GM23338 (cell line): ENCODE measurements around the gene IL31. TPM values are rescaled to one million over a fixed set of nuclear protein-coding genes. Genes with fewer than 3 reads are reported as not detected.

Experiments used
- ATAC-seq: fragments of 200-7000 bp; cut with Tn5 transposase; 3 replicates; pipeline ENCODE4 v1.9.1; 2020
- DNase-seq: peaks from one replicate; pipeline ENCODE4 v3.0.0-alpha.2; 2015; ENCODE audit warnings: low spot score
- H2AFZ ChIP-seq: fragments of 200-600 bp; sonication (generic); 2 replicates; pipeline ENCODE4 v1.8.0; 2016; ENCODE audit warnings: antibody characterized with exemption, mild to moderate bottlenecking, moderate library complexity
- H3F3A ChIP-seq: fragments of 200-600 bp; sonication (generic); replicated peaks from 2 replicates; pipeline ENCODE4 v1.8.0; 2017; ENCODE audit warnings: antibody characterized with exemption, mixed run types, low read depth
- H3K27ac ChIP-seq: fragments of 200-600 bp; sonication (generic); 2 replicates; pipeline ENCODE4 v1.6.1; 2016; ENCODE audit warnings: low read depth
- H3K27me3 ChIP-seq: fragments of 200-600 bp; sonication (generic); 2 replicates; pipeline ENCODE4 v1.8.0; 2016; ENCODE audit warnings: mild to moderate bottlenecking, mixed run types, moderate library complexity; ENCODE audit not compliant: insufficient read depth
- H3K36me3 ChIP-seq: fragments of 200-600 bp; sonication (generic); 2 replicates; pipeline ENCODE4 v1.8.0; 2016; ENCODE audit warnings: mild to moderate bottlenecking; ENCODE audit not compliant: insufficient read depth
- H3K4me1 ChIP-seq: fragments of 200-600 bp; sonication (generic); 2 replicates; pipeline ENCODE4 v1.8.0; 2016; ENCODE audit warnings: mild to moderate bottlenecking, moderate library complexity; ENCODE audit not compliant: insufficient read depth
- H3K4me2 ChIP-seq: fragments of 200-600 bp; sonication (generic); 2 replicates; pipeline ENCODE4 v1.7.1; 2017; ENCODE audit warnings: mixed run types
- H3K4me3 ChIP-seq: fragments of 200-600 bp; sonication (generic); 2 replicates; pipeline ENCODE4 v1.6.1; 2016; ENCODE audit warnings: mixed run types
- H3K79me2 ChIP-seq: fragments of 200-600 bp; sonication (generic); replicated peaks from 2 replicates; pipeline ENCODE4 v1.8.0; 2017; ENCODE audit warnings: mild to moderate bottlenecking; ENCODE audit not compliant: insufficient read depth
- H3K9me2 ChIP-seq: fragments of 200-600 bp; sonication (generic); 2 replicates; pipeline ENCODE4 v1.8.0; 2017; ENCODE audit not compliant: insufficient read depth
- H4K20me1 ChIP-seq: fragments of 200-600 bp; sonication (generic); replicated peaks from 2 replicates; pipeline ENCODE4 v1.8.0; 2017; ENCODE audit warnings: mild to moderate bottlenecking; ENCODE audit not compliant: insufficient read depth
- H3K27ac Mint-ChIP-seq: 2 replicates; pipeline ENCODE4 v1.8.0; 2020; ENCODE audit warnings: inconsistent platforms, mild to moderate bottlenecking, moderate library complexity, mixed read lengths
- H3K27me3 Mint-ChIP-seq: 3 replicates; pipeline ENCODE4 v1.8.0; 2022; ENCODE audit warnings: low read depth, mild to moderate bottlenecking, moderate library complexity, mixed read lengths, inconsistent platforms; ENCODE audit not compliant: insufficient read depth, poor library complexity
- H3K36me3 Mint-ChIP-seq: 3 replicates; pipeline ENCODE4 v1.8.0; 2021; ENCODE audit warnings: low read depth, mild to moderate bottlenecking, inconsistent platforms, moderate library complexity, mixed read lengths
- H3K4me1 Mint-ChIP-seq: 3 replicates; pipeline ENCODE4 v1.8.0; 2020; ENCODE audit warnings: mild to moderate bottlenecking, inconsistent platforms, mixed read lengths
- H3K4me3 Mint-ChIP-seq: 3 replicates; pipeline ENCODE4 v1.8.0; 2021; ENCODE audit warnings: moderate library complexity, mild to moderate bottlenecking, inconsistent platforms, mixed read lengths
- H3K9me3 Mint-ChIP-seq: 3 replicates; pipeline ENCODE4 v1.8.0; 2020; ENCODE audit warnings: moderate library complexity, mild to moderate bottlenecking, inconsistent platforms, mixed read lengths
- CREB1 ChIP-seq: fragments of 250-450 bp; sonication (Bioruptor Pico); IDR thresholded peaks from 2 replicates; pipeline ENCODE4 v1.5.0; 2020; ENCODE audit warnings: low read depth, mild to moderate bottlenecking, moderate library complexity
- EZH2phosphoT487 ChIP-seq: fragments of 200-600 bp; sonication (generic); IDR thresholded peaks from one replicate; pipeline ENCODE4 v1.8.1; 2018; ENCODE audit warnings: antibody characterized with exemption; ENCODE audit not compliant: unreplicated experiment
- JUNB ChIP-seq: IDR thresholded peaks from one replicate; pipeline ENCODE4 v1.6.1; 2016; ENCODE audit warnings: antibody characterized with exemption; ENCODE audit not compliant: unreplicated experiment
- NANOG ChIP-seq: IDR thresholded peaks from 2 replicates; pipeline ENCODE4 v1.6.1; 2016; ENCODE audit warnings: antibody characterized with exemption, borderline replicate concordance
- POLR2AphosphoS5 ChIP-seq: IDR thresholded peaks from 2 replicates; pipeline ENCODE4 v1.6.1; 2016; ENCODE audit warnings: antibody characterized with exemption, low read depth
- STAT1 ChIP-seq: IDR thresholded peaks from one replicate; pipeline ENCODE4 v1.6.1; 2016; ENCODE audit warnings: antibody characterized with exemption; ENCODE audit not compliant: unreplicated experiment
- ZNF114 ChIP-seq: fragments of 250-450 bp; sonication (Bioruptor Pico); IDR thresholded peaks from 2 replicates; pipeline ENCODE4 v1.5.0; 2020; ENCODE audit warnings: mild to moderate bottlenecking, moderate library complexity
- ZNF331 ChIP-seq: fragments of 250-450 bp; sonication (Bioruptor Pico); IDR thresholded peaks from 2 replicates; pipeline ENCODE4 v1.5.0; 2020; ENCODE audit warnings: low read depth, mild to moderate bottlenecking, moderate library complexity
- polyA plus RNA-seq: library from polyadenylated mRNA; unstranded; fragments of >200 nt; fragmentation: Nextera tagmentation; extraction: Ambion mirVana; gene quantifications from 2 replicates; pipeline ENCODE4 v1.2.1, GENCODE V29; 2016
- total RNA-seq: library from RNA; depleted of rRNA; stranded (reverse); fragments of >200 nt; shearing (Covaris generic); gene quantifications from 2 replicates; pipeline ENCODE4 v1.2.3, GENCODE V29; 2014
- TF ChIP-seq, protein P1 (sequence below): IDR thresholded peaks from one replicate; pipeline ENCODE4 v1.6.1; 2018; ENCODE audit warnings: antibody characterized with exemption; ENCODE audit not compliant: unreplicated experiment
- TF ChIP-seq, protein P2 (sequence below): IDR thresholded peaks from 2 replicates; pipeline ENCODE4 v1.6.1; 2016; ENCODE audit warnings: antibody characterized with exemption
- TF ChIP-seq, protein P3 (sequence below): fragments of 250-450 bp; sonication (Bioruptor Pico); IDR thresholded peaks from 2 replicates; pipeline ENCODE4 v1.5.0; 2020; ENCODE audit warnings: mild to moderate bottlenecking, moderate library complexity
- TF ChIP-seq, protein P4 (sequence below), 2 experiments: fragments of 200-600 bp in 1 of 2; sonication (generic) in 1 of 2; conservative IDR thresholded peaks; 2 replicates each; pipeline versions ENCODE4 v1.5.1 to v1.6.1; 2016 to 2017; ENCODE audit warnings: antibody characterized with exemption in 2 of 2, low read depth in 2 of 2, mild to moderate bottlenecking in 2 of 2, moderate library complexity in 1 of 2

Gene IL31
- total and polyA plus RNA-seq, 2 experiments from 2014 or later: not detected

DNA sequence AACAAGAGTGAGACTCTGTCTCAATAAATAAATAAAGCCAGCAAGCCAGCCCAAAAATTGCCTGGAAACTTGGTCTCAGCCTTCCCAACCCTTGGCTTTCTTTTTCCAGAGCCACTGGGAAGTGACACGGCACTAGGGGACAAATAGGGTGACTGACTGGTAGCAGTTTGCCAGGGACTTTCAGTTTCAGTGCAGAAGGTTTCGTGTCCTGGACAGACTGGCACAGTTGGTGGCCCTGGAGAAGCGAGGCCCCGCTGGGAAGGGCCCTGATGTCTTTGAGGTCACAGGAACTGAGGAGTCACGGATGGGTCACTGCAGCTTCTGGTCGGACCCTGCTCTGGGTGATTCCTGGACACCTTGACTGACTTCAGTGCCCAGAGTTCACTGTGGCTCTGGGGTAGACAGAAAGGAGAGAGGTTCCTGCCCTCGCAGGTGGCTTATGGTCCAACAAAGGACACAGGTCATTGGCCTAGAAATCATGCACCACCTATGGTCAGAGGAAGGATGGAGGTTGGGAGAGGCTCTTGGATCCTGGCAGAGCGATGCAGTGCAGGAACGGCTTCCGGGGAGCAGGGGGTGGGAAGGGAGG lies 11.6 kb upstream of the IL31 start:
- H3K4me1 ChIP-seq: no peaks in the 10 kb centered on the region
- H3K4me2 ChIP-seq: no peak overlapping the region
- H2AFZ ChIP-seq: no peak overlapping the region
- no peaks in the 10 kb centered on the region for H3K79me2 ChIP-seq
- Mint-ChIP-seq H3K27me3 (peaks cover 19% of the 10 kb centered on the region), H3K9me3 (no peaks in the 10 kb centered on the region), H3K4me3 (no peak overlapping the region), H3K4me1 (peaks cover 6% of the 10 kb centered on the region; the same call in 2 of the 3 replicates), H3K36me3 (no peaks in the 10 kb centered on the region), H3K27ac (no peak overlapping the region)
- no peak for ATAC-seq
- no peaks in the 10 kb centered on the region for H4K20me1 ChIP-seq
- no peak for DNase-seq
- H3K9me2 ChIP-seq: no peaks in the 10 kb centered on the region
- TF ChIP-seq, protein P1, sequence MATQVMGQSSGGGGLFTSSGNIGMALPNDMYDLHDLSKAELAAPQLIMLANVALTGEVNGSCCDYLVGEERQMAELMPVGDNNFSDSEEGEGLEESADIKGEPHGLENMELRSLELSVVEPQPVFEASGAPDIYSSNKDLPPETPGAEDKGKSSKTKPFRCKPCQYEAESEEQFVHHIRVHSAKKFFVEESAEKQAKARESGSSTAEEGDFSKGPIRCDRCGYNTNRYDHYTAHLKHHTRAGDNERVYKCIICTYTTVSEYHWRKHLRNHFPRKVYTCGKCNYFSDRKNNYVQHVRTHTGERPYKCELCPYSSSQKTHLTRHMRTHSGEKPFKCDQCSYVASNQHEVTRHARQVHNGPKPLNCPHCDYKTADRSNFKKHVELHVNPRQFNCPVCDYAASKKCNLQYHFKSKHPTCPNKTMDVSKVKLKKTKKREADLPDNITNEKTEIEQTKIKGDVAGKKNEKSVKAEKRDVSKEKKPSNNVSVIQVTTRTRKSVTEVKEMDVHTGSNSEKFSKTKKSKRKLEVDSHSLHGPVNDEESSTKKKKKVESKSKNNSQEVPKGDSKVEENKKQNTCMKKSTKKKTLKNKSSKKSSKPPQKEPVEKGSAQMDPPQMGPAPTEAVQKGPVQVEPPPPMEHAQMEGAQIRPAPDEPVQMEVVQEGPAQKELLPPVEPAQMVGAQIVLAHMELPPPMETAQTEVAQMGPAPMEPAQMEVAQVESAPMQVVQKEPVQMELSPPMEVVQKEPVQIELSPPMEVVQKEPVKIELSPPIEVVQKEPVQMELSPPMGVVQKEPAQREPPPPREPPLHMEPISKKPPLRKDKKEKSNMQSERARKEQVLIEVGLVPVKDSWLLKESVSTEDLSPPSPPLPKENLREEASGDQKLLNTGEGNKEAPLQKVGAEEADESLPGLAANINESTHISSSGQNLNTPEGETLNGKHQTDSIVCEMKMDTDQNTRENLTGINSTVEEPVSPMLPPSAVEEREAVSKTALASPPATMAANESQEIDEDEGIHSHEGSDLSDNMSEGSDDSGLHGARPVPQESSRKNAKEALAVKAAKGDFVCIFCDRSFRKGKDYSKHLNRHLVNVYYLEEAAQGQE: no peak
- TF ChIP-seq NANOG (no peak), CREB1 (no peak), STAT1 (no peak), POLR2AphosphoS5 (no peak), ZNF331 (no peak), EZH2phosphoT487 (no peak), ZNF114 (no peak), JUNB (no peak)
- TF ChIP-seq, protein P2, sequence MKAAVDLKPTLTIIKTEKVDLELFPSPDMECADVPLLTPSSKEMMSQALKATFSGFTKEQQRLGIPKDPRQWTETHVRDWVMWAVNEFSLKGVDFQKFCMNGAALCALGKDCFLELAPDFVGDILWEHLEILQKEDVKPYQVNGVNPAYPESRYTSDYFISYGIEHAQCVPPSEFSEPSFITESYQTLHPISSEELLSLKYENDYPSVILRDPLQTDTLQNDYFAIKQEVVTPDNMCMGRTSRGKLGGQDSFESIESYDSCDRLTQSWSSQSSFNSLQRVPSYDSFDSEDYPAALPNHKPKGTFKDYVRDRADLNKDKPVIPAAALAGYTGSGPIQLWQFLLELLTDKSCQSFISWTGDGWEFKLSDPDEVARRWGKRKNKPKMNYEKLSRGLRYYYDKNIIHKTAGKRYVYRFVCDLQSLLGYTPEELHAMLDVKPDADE: no peak
- TF ChIP-seq, protein P3, sequence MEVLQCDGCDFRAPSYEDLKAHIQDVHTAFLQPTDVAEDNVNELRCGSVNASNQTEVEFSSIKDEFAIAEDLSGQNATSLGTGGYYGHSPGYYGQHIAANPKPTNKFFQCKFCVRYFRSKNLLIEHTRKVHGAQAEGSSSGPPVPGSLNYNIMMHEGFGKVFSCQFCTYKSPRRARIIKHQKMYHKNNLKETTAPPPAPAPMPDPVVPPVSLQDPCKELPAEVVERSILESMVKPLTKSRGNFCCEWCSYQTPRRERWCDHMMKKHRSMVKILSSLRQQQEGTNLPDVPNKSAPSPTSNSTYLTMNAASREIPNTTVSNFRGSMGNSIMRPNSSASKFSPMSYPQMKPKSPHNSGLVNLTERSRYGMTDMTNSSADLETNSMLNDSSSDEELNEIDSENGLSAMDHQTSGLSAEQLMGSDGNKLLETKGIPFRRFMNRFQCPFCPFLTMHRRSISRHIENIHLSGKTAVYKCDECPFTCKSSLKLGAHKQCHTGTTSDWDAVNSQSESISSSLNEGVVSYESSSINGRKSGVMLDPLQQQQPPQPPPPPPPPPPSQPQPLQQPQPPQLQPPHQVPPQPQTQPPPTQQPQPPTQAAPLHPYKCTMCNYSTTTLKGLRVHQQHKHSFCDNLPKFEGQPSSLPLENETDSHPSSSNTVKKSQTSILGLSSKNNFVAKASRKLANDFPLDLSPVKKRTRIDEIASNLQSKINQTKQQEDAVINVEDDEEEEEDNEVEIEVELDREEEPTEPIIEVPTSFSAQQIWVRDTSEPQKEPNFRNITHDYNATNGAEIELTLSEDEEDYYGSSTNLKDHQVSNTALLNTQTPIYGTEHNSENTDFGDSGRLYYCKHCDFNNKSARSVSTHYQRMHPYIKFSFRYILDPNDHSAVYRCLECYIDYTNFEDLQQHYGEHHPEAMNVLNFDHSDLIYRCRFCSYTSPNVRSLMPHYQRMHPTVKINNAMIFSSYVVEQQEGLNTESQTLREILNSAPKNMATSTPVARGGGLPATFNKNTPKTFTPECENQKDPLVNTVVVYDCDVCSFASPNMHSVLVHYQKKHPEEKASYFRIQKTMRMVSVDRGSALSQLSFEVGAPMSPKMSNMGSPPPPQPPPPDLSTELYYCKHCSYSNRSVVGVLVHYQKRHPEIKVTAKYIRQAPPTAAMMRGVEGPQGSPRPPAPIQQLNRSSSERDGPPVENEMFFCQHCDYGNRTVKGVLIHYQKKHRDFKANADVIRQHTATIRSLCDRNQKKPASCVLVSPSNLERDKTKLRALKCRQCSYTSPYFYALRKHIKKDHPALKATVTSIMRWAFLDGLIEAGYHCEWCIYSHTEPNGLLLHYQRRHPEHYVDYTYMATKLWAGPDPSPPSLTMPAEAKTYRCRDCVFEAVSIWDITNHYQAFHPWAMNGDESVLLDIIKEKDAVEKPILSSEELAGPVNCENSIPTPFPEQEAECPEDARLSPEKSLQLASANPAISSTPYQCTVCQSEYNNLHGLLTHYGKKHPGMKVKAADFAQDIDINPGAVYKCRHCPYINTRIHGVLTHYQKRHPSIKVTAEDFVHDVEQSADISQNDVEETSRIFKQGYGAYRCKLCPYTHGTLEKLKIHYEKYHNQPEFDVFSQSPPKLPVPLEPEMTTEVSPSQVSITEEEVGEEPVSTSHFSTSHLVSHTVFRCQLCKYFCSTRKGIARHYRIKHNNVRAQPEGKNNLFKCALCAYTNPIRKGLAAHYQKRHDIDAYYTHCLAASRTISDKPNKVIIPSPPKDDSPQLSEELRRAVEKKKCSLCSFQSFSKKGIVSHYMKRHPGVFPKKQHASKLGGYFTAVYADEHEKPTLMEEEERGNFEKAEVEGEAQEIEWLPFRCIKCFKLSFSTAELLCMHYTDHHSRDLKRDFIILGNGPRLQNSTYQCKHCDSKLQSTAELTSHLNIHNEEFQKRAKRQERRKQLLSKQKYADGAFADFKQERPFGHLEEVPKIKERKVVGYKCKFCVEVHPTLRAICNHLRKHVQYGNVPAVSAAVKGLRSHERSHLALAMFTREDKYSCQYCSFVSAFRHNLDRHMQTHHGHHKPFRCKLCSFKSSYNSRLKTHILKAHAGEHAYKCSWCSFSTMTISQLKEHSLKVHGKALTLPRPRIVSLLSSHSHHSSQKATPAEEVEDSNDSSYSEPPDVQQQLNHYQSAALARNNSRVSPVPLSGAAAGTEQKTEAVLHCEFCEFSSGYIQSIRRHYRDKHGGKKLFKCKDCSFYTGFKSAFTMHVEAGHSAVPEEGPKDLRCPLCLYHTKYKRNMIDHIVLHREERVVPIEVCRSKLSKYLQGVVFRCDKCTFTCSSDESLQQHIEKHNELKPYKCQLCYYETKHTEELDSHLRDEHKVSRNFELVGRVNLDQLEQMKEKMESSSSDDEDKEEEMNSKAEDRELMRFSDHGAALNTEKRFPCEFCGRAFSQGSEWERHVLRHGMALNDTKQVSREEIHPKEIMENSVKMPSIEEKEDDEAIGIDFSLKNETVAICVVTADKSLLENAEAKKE (CRISPR knock-in tag): no peak
- TF ChIP-seq, protein P4, sequence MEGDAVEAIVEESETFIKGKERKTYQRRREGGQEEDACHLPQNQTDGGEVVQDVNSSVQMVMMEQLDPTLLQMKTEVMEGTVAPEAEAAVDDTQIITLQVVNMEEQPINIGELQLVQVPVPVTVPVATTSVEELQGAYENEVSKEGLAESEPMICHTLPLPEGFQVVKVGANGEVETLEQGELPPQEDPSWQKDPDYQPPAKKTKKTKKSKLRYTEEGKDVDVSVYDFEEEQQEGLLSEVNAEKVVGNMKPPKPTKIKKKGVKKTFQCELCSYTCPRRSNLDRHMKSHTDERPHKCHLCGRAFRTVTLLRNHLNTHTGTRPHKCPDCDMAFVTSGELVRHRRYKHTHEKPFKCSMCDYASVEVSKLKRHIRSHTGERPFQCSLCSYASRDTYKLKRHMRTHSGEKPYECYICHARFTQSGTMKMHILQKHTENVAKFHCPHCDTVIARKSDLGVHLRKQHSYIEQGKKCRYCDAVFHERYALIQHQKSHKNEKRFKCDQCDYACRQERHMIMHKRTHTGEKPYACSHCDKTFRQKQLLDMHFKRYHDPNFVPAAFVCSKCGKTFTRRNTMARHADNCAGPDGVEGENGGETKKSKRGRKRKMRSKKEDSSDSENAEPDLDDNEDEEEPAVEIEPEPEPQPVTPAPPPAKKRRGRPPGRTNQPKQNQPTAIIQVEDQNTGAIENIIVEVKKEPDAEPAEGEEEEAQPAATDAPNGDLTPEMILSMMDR (conservative IDR thresholded peaks at IDR 0.05; ENCODE audit: low read depth in 2 of 2): no peak
- no peaks in the 10 kb centered on the region for H3K36me3 ChIP-seq
- no peak overlapping the region for H3K4me3 ChIP-seq
- H3K27ac ChIP-seq: no peak overlapping the region
- no peaks in the 10 kb centered on the region for H3F3A ChIP-seq
- H3K27me3 ChIP-seq: peaks cover 16% of the 10 kb centered on the region
